HepG2 (cell line): ENCODE measurements around the gene CENPW. TPM values are rescaled to one million over a fixed set of nuclear protein-coding genes. Genes with fewer than 3 reads are reported as not detected.

Source experiments
- ASH2L ChIP-seq: fragments of 300-600, 200-600 bp; sonication (generic); IDR thresholded peaks from 2 replicates; pipeline ENCODE4 v1.7.0; 2017; ENCODE audit warnings: low read depth, mild to moderate bottlenecking, moderate library complexity, mixed read lengths, low read length; ENCODE audit not compliant: insufficient read length
- CEBPZ ChIP-seq: IDR thresholded peaks from 2 replicates; pipeline ENCODE4 v1.6.1; 2012; ENCODE audit warnings: low read length, improper control_type of control experiment
- FIP1L1 ChIP-seq: fragments of 200-400 bp; formaldehyde crosslinking; IDR thresholded peaks from 2 replicates; pipeline ENCODE4 v1.6.1; 2018; ENCODE audit warnings: low read depth, mild to moderate bottlenecking, low read length, moderate library complexity, borderline replicate concordance; ENCODE audit not compliant: insufficient read depth
- HMGA1 ChIP-seq: sonication (generic); formaldehyde crosslinking; conservative IDR thresholded peaks from 2 replicates; pipeline ENCODE4 v1.4.0; 2020; ENCODE audit warnings: missing genetic modification reagents
- PRDM15 ChIP-seq: sonication (generic); formaldehyde crosslinking; IDR thresholded peaks from 2 replicates; pipeline ENCODE4 v1.4.0; 2020; ENCODE audit warnings: missing genetic modification reagents
- SRSF4 ChIP-seq: fragments of 200-400 bp; formaldehyde crosslinking; IDR thresholded peaks from one replicate; pipeline ENCODE4 v1.6.1; 2018; ENCODE audit warnings: mild to moderate bottlenecking, low read depth, low read length, moderate library complexity; ENCODE audit not compliant: poor library complexity, severe bottlenecking
- ZNF224 ChIP-seq: sonication (generic); formaldehyde crosslinking; IDR thresholded peaks from 2 replicates; pipeline ENCODE4 v1.5.0; 2020; ENCODE audit warnings: mild to moderate bottlenecking, missing genetic modification reagents
- ZNF605 ChIP-seq: sonication (generic); formaldehyde crosslinking; IDR thresholded peaks from 2 replicates; pipeline ENCODE4 v1.8.0; 2022; ENCODE audit warnings: mild to moderate bottlenecking, missing genetic modification reagents
- ZNF891 ChIP-seq: sonication (generic); formaldehyde crosslinking; IDR thresholded peaks from 2 replicates; pipeline ENCODE4 v1.5.0; 2020; ENCODE audit warnings: mild to moderate bottlenecking, missing genetic modification reagents
- ZSCAN12 ChIP-seq: sonication (generic); formaldehyde crosslinking; IDR thresholded peaks from 2 replicates; pipeline ENCODE4 v1.9.0; 2021; ENCODE audit warnings: mild to moderate bottlenecking, missing genetic modification reagents
- polyA plus RNA-seq, 8 experiments: library from polyadenylated mRNA; depleted of rRNA in 3 of 8; stranded (reverse) in 7 of 8; unstranded in 1 of 8; fragments of >200 nt; fragmentation: Illumina TruSeq in 4 of 8; extraction: Trizol in 4 of 8; gene quantifications; 2 replicates each; pipeline versions ENCODE4 v1.2.1 to v1.2.3, GENCODE V29; 2011 to 2016; ENCODE audit warnings: low read depth in 4 of 8, missing spikeins in 1 of 8, mixed read lengths in 1 of 8; ENCODE audit not compliant: insufficient read depth in 1 of 8
- total RNA-seq, 5 experiments: library from RNA; depleted of rRNA; stranded (reverse); fragments of >200 nt; fragmentation: Illumina TruSeq; extraction: Trizol; gene quantifications; 2 replicates each; pipeline ENCODE4 v1.2.3, GENCODE V29; 2016; ENCODE audit warnings: low read depth in 1 of 5
- TF ChIP-seq, protein P1 (sequence below), 2 experiments: IDR thresholded peaks; 2 replicates each; pipeline ENCODE4 v1.6.1; 2011 to 2012; ENCODE audit warnings: low read length in 2 of 2, borderline replicate concordance in 1 of 2, low read depth in 1 of 2, mild to moderate bottlenecking in 1 of 2, moderate library complexity in 1 of 2
- TF ChIP-seq, protein P2 (sequence below): sonication (generic); formaldehyde crosslinking; IDR thresholded peaks from 2 replicates; pipeline ENCODE4 v1.4.0; 2020; ENCODE audit warnings: missing genetic modification reagents, borderline replicate concordance

The CENPW gene
- total and polyA plus RNA-seq, 2 of the 13 experiments (the other 11 are each of a cell fraction or from before 2014, with no cell fraction given): 8.6 to 94.7 TPM

- TF ChIP-seq, protein P1, sequence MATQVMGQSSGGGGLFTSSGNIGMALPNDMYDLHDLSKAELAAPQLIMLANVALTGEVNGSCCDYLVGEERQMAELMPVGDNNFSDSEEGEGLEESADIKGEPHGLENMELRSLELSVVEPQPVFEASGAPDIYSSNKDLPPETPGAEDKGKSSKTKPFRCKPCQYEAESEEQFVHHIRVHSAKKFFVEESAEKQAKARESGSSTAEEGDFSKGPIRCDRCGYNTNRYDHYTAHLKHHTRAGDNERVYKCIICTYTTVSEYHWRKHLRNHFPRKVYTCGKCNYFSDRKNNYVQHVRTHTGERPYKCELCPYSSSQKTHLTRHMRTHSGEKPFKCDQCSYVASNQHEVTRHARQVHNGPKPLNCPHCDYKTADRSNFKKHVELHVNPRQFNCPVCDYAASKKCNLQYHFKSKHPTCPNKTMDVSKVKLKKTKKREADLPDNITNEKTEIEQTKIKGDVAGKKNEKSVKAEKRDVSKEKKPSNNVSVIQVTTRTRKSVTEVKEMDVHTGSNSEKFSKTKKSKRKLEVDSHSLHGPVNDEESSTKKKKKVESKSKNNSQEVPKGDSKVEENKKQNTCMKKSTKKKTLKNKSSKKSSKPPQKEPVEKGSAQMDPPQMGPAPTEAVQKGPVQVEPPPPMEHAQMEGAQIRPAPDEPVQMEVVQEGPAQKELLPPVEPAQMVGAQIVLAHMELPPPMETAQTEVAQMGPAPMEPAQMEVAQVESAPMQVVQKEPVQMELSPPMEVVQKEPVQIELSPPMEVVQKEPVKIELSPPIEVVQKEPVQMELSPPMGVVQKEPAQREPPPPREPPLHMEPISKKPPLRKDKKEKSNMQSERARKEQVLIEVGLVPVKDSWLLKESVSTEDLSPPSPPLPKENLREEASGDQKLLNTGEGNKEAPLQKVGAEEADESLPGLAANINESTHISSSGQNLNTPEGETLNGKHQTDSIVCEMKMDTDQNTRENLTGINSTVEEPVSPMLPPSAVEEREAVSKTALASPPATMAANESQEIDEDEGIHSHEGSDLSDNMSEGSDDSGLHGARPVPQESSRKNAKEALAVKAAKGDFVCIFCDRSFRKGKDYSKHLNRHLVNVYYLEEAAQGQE (IDR thresholded peaks at IDR 0.05; ENCODE audit: borderline replicate concordance in 1 of 2, low read depth in 1 of 2, low read length in 2 of 2): peak in 1 of 2 experiments; percentile 43; a peak in 1 of 4 replicates
- TF ChIP-seq ZNF891 (CRISPR knock-in tag): peak; percentile 81
- peak; percentile 86 for TF ChIP-seq PRDM15 (CRISPR knock-in tag)
- no peak for TF ChIP-seq CEBPZ
- TF ChIP-seq HMGA1 (CRISPR knock-in tag): no peak
- peak; percentile 89 for TF ChIP-seq ASH2L
- no peak for TF ChIP-seq ZSCAN12 (CRISPR knock-in tag)
- 0 out of 2 replicates have a peak, but pooled peaks have one; percentile 65 for TF ChIP-seq ZNF224 (CRISPR knock-in tag)
- TF ChIP-seq, protein P2, sequence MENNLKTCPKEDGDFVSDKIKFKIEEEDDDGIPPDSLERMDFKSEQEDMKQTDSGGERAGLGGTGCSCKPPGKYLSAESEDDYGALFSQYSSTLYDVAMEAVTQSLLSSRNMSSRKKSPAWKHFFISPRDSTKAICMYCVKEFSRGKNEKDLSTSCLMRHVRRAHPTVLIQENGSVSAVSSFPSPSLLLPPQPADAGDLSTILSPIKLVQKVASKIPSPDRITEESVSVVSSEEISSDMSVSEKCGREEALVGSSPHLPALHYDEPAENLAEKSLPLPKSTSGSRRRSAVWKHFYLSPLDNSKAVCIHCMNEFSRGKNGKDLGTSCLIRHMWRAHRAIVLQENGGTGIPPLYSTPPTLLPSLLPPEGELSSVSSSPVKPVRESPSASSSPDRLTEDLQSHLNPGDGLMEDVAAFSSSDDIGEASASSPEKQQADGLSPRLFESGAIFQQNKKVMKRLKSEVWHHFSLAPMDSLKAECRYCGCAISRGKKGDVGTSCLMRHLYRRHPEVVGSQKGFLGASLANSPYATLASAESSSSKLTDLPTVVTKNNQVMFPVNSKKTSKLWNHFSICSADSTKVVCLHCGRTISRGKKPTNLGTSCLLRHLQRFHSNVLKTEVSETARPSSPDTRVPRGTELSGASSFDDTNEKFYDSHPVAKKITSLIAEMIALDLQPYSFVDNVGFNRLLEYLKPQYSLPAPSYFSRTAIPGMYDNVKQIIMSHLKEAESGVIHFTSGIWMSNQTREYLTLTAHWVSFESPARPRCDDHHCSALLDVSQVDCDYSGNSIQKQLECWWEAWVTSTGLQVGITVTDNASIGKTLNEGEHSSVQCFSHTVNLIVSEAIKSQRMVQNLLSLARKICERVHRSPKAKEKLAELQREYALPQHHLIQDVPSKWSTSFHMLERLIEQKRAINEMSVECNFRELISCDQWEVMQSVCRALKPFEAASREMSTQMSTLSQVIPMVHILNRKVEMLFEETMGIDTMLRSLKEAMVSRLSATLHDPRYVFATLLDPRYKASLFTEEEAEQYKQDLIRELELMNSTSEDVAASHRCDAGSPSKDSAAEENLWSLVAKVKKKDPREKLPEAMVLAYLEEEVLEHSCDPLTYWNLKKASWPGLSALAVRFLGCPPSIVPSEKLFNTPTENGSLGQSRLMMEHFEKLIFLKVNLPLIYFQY: no peak
- no peak for TF ChIP-seq SRSF4
- TF ChIP-seq ZNF605: peak; percentile 85; the same call in 1 of the 2 replicates
- no peak for TF ChIP-seq FIP1L1
Measured at GRCh38 chr6:126339796-126340609, at the start of gene CENPW (continued).
